ENCODE data around the gene CYP2W1.
"Not testable (repeated sequence)": the region's sequence is repeated elsewhere in the genome, so short reads cannot be mapped to it uniquely, and the experiment has no call there.

The CYP2W1 gene

DNA sequence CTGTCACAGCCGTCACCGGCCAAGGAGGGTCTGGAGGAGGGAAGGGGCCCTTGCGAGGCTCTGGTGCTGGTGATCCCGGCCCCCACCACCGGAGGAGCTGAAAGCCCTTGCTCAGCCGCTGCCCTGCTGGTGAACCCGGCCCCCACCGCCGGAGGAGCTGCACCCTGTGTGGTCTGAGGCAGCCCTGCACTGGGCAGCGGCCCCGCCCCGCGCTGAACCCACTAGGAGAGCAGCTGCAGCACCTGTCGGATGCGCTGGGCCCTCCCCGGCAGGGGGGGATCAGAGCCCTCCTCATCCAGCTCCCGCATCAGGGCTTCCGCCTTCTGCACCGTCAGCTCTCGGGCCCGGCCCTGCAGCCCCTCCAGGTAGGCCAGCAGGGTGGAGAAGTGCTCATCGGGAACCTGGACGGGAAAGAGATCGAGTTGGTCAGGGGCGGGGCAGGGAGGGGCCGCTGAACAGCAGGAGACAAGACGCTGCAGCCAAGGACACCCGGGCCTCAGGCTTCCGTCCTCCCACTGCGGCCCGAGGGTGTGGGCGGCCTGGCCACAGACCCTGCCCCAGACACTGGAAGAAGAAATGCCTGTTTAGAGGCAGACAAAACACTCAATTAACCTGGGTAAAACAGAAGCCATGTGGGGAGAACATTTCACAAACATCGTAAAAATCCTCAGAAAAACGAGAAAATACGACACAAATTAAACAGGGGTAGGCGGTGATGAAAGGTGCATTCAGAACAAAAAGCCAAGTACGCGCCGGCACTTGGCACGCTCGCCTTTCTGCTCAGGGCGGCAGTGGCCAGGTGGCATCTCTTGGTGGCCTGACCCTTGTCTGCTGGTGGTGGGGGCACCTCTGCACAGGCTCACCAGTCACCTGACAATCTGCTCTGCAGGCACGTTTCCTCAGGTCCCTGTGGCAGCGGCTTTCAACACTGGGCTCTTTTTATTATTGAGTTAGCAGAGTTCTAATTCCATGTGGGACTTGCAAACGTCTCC is 14.7 kb downstream of the CYP2W1 start:
- DNase-seq (ENCODE audit: low spot score): no peak

GRCh38 chr7:999149-999879 is 16.3 kb downstream of the CYP2W1 start:
- DNase-seq (ENCODE audit: low spot score): no peak

GRCh38 chr7:999941-1000935 is 17.3 kb downstream of the CYP2W1 start:
- no peak for DNase-seq (ENCODE audit: low spot score)

DNA sequence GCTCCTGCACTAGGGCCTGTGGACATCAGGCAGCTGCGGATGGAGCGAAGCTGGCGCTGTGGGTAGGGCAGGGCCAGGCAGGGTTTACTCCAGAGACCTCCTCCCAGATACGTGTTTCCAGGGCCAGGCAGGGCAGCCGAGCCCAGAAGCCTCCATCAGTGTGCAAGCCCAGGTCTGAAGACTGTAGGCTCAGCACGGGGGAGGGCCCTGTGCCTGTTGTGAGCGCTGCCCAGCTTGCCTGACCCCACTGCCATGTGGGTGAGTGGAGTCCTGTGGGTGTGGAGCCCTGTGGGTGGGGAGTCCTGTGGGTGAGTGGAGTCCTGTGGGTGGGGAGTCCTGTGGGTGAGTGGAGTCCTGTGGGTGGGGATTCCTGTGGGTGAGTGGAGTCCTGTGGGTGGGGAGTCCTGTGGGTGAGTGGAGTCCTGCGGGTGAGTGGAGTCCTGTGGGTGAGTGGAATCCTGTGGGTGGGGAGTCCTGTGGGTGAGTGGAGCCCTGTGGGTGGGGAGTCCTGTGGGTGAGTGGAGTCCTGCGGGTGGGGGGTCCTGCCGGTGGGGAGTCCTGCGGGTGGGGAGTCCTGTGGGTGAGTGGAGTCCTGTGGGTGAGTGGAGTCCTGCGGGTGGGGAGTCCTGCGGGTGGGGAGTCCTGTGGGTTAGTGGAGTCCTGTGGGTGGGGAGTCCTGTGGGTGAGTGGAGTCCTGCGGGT is 18.2 kb downstream of the CYP2W1 start:
- not testable (repeated sequence) for DNase-seq (ENCODE audit: low spot score)

- not testable (repeated sequence) for DNase-seq (ENCODE audit: low spot score)
Observed at GRCh38 chr7:1002026-1002425, 19.0 kb downstream of the CYP2W1 start.

- not testable (repeated sequence) for DNase-seq (ENCODE audit: low spot score)
Observed at GRCh38 chr7:1002445-1002844, 19.5 kb downstream of the CYP2W1 start.

DNA sequence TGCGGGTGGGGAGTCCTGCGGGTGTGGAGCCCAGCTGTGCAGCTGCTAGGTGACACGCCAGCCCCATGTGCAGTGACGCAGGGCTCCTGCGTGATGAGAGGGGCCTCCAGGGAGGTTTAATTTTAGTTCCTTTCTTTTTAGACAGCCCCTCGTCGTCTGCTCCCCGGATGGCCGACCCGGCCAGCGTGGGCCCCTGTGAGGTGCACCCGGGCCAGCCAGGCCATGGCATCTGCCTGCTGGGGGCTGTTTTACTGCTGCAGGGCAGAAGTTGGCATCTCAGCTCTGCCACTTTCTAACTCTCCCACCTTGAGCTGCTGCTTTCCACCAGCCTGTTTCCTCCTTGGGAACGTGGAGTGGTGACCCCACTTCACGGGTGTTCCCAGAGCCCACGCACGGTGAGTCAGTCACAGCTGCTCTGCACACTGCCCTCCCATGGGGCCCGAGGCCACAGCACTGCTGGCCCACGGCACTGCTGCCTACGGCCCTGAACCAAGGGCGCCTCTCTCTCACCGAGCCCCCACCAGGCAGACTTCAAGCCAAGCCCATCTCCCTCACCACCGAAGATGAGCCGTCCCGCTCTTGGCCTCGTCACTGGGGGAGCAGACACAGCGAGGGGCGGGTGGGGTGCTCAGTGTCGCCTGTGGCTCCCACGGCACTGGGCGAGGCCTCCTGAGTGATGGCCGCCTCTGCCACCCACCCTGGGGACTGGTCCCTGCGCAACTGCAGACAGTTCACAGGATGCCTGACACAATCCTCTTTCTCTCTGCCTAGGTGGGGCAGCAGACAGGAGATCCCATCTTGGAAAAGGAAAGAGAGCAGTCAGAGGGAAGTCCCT is 21.3 kb downstream of the CYP2W1 start:
- DNase-seq (ENCODE audit: low spot score): no peak

DNA sequence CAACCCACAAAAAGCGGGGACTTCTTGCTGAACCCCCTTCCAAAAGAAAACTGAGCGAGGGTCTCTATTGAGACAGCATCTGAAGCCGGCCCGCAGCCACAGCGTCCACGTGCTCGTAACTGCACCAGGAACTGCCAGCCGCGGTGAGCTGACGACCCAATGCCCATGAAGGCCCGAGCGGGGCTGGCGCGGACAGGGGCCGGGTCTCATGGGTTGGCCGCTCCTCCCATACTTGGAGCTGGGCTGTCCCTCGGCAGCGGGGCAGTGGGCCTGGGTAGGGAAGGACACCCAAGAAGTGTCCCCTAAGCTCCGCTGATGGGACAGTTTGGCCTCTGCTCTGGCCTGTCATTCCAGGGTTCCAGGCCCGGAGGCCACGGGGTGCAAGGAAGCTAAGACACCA is 22.3 kb downstream of the CYP2W1 start:
- DNase-seq (ENCODE audit: low spot score): no peak

- DNase-seq (ENCODE audit: low spot score): no peak
Observed at GRCh38 chr7:1007901-1008300, 24.9 kb downstream of the CYP2W1 start.

GRCh38 chr7:1008733-1009363 is 25.9 kb downstream of the CYP2W1 start:
- no peak for DNase-seq (ENCODE audit: low spot score)

DNA sequence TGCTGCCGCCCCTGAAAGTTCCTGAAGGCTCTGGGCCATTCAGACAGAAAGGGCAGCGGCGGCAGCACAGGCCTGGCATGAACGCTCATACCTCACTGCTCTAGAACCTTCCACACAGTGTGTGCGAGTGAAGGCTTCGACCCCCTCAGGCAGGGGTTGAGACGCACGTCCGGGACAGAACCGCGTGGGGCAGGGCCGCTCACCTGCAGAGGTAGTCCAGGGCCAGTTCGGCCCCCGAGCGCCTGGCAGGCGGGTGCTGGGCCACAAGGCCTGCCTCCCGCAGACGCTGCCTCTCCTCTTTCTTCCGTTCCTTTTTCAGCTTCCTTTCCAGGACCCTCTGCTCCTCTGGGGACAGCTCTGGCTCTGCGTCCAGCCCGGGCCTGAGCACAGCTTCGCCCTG is 26.8 kb downstream of the CYP2W1 start:
- no peak for DNase-seq (ENCODE audit: low spot score)

- DNase-seq (ENCODE audit: low spot score): no peak
Observed at GRCh38 chr7:1010226-1010625, 27.2 kb downstream of the CYP2W1 start.

DNA sequence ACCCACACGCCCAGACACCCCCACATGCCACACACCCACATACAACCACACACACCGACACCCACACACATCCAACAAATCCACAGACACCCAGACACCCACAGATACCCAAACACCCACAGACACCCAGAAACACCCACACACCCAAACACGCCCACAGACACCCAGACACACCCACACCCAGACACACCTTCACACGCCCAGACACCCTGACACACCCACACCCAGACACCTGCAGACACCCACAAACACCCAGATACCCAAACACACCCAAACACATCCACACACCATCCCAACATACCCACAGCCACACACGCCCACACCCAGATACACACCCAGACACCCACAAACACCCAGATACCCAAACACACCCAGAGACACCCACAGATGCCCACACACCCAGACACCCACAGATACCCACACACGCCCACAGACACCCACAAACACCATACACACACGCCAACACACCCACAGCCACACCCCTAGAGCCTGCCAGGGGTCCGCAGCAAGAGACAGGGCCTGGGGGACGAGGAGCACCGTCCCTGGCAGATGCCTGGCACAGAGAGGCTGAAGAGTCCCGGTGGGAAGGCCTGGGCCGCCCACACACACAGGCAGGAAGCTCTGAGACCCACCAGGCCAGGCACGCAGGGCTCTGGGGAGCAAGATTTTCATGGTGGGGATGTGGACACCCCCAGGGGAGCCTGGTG is 28.5 kb downstream of the CYP2W1 start:
- DNase-seq (ENCODE audit: low spot score): no peak

- no peak for DNase-seq (ENCODE audit: low spot score)
Observed at GRCh38 chr7:1012004-1012715, 29.2 kb downstream of the CYP2W1 start.

- DNase-seq (ENCODE audit: low spot score): no peak
Observed at GRCh38 chr7:1012716-1013095, 29.7 kb downstream of the CYP2W1 start.

- no peak for DNase-seq (ENCODE audit: low spot score)
Observed at GRCh38 chr7:1013581-1013980, 30.6 kb downstream of the CYP2W1 start.

GRCh38 chr7:1014681-1015080 is 31.7 kb downstream of the CYP2W1 start:
- no peak for DNase-seq (ENCODE audit: low spot score)
